HG03159 (cell line): ENCODE measurements around the gene KRTAP1-5.
"Not testable (repeated sequence)": the region's sequence is repeated elsewhere in the genome, so short reads cannot be mapped to it uniquely, and the experiment has no call there.

ENCODE experiments used
- ATAC-seq: cut with Tn5 transposase; IDR thresholded peaks from one replicate; pipeline ENCODE4 v1.9.1; 2021; ENCODE audit warnings: mild to moderate bottlenecking, moderate library complexity; ENCODE audit not compliant: unreplicated experiment

KRTAP1-5 gene

DNA sequence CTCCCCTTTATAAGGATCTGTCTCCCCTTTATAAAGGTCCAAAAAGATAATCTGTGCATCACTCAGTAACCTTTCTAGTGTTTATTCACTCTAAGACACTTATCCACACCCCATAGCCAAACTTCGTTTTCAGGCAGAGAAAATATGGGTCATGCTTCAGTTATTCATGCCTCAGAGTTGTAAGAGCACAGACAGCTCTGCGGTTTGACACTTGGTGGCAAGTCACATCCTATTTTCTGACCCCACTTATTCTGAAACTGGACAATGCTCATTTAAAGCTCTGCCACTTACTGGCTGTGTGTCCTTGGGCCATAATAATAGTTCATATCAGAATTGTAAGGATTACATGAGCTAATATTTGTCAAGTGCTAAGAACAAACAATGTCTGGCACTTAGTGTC is 22.1 kb upstream of the KRTAP1-5 start:
- no peak for ATAC-seq

DNA sequence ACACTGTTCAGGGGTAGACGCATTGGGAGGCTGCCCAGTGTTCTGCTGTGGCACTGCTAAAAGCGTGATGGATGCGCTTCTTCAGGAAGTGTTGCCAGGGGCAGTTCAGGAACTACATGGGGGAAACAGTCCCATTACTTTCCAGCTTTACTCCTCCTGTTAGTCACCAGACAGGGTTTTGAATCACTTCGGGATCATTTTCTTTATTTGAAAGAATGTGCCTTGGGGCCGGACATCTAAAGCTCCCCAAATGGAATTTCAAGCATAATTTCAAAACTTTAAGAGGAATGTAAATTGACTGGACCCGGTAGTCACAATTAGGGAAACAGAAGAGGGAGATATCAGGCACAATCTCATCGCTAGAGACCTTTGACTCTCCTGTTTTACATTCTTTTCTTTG is 21.4 kb upstream of the KRTAP1-5 start:
- no peak for ATAC-seq

DNA sequence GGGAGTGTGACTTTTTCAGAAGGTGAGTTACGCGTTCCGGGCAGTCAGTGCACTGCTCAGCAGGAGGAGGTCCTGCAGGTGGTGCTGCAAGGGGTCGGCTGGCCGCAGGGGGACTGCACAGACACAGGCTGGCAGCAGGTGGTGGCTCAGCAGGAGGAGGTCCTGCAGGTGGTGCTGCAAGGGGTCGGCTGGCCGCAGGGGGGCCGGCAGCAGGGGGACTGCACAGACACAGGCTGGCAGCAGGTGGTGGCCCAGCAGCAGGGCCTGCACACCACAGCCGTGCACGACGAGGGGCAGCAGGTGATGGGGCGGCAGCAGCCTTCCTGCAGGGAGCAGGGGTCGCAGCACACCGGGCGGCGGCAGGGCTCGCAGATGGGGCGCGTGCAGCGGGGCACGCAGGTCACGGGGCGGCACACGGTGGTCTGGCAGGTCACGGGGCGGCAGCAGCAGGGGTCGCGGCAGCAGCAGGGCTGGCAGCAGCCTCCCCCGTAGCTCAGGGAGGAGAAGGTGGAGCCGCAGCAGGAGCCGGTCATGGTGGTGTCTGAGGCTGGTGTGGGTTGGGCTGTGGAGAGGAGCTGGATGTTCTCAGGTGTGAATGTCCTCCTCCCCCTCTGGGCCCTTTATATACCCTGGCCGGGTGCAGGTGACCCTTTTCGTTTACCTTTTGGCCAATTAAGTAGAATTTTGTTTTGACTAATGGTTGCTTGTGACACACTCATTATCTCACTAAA is 19.9 kb upstream of the KRTAP1-5 start, which contains the start of gene KRTAP2-1:
Gene KRTAP2-1 (minus strand): TSS at position 582 of the 731 bp plus-strand sequence. CDS start 49 bp downstream, at position 533.
- not testable (repeated sequence) for ATAC-seq

DNA sequence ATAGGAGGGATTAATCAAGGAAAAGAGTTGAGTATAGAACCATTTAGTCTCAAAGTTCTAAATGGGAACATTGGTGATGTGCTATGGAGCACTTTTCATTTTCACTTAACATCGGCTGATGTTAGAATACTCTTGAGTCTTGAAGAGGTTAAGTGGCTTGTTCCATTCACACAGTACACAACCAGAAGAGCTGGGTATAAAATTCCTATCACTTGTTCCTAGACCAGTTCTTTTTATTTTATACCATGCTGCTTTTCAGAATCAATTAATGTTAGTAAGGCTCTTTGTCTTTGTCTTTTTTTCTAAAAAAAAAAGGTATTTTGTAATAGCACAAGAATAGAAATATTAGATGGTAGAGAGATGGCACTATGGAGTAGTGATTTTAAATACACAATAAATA is 15.9 kb upstream of the KRTAP1-5 start:
- ATAC-seq = no peak

DNA sequence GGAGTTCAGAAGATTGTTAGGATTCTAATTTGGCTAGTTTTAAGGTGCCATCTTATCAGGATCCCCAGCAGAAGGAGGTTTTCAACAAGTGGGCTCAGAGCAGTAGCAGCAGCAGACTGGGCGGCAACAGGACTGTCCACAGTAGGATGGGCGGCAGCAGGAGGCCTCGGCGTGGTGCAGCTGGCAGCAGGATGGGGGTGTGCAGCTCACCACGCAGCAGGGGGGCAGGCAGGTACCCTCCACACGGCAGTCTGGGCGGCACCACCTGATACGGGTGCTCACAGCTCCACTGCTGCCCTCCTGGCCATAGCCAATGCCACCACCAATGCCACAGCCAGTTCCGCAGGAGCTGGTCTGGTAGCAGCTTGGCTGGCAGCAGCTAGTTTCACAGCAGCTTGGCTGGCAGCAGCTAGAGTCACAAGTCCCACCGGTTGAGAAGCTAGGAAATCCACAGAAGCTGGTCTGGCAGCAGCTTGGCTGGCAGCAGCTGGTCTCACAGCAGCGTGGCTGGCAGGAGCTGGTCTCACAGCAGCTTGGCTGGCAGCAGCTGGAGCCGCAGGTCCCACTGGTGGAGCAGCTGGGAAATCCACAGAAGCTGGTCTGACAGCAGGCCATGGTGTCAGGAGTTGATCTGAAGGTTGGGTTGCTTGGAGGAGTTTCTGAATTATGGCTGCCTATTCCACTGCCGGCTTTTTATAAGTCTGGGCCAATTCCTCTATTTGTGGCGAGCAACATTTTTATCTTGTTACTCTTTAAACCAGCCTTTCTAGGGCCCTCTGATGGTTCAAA is 14.0 kb upstream of the KRTAP1-5 start, which contains the start of gene KRTAP1-1:
Gene KRTAP1-1 (minus strand): TSS at position 668 of the 789 bp plus-strand sequence. CDS start 53 bp downstream, at position 615.
- ATAC-seq = not testable (repeated sequence)

DNA sequence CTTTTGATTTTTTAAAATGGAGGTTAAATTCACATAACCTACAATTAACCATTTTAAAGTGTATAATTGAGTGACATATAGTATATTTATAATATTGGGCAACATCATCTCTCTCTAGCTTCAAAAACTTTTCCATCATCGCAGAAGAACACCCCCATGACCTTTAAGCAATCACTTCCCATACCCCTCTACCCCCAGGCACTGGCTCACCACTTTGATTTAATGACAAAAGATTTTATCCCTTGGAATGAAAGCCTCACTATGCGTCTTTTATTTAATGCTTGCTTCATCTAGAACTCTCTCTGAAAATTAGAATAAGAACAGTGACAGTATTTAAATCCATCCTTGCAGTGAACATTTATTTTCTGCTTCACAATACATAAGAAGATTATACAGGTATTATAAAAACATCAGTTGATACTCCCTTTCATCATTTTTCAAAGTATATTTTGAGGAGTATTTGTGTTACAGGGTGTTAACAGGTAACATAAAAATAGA is 10.9 kb upstream of the KRTAP1-5 start:
- no peak for ATAC-seq

DNA sequence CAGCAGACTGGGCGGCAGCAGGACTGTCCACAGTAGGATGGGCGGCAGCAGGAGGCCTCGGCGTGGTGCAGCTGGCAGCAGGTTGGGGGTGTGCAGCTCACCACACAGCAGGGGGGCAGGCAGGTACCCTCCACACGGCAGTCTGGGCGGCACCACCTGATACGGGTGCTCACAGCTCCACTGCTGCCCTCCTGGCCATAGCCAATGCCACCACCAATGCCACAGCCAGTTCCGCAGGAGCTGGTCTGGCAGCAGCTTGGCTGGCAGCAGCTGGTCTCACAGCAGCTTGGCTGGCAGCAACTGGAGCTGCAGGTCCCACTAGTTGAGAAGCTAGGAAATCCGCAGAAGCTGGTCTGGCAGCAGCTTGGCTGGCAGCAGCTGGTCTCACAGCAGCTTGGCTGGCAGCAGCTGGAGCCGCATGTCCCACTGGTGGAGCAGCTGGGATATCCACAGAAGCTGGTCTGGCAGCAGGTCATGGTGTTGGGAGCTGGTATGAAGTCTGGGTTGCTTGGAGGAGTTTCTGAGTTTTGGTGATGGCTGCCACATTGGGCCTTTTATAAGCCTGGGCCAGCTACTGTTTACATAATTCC is 7.4 kb upstream of the KRTAP1-5 start, which contains the start of gene KRTAP1-3:
Gene KRTAP1-3 (minus strand): TSS at position 529 of the 590 bp plus-strand sequence. CDS start 53 bp downstream, at position 476.
- ATAC-seq = not testable (repeated sequence)

DNA sequence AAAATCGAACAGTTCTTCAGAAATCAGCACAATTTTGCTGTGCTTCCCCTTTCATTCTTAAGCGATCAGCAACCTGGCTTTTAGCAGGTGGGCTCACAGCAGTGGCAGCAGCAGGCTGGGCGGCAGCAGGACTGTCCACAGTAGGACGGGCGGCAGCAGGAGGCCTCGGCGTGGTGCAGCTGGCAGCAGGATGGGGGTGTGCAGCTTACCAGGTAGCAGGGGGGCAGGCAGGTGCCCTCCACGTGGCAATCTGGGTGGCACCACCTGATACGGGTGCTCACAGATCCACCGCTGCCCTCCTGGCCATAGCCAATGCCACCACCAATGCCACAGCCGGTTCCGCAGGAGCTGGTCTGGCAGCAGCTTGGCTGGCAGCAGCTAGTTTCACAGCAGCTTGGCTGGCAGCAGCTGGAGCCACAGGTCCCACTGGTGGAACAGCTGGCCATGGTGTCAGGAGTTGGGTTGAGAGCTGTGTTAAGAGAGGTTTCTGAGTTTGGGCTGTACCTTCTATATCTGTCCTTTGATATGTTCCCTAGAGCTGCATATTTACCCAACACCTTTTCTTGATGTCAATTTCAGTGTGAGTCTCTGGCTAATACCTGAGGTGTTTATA is 2.7 kb upstream of the KRTAP1-5 start, which contains the start of gene KRTAP1-4:
Gene KRTAP1-4 (minus strand): TSS at position 563 of the 613 bp plus-strand sequence. CDS start 117 bp downstream, at position 446.
- no peak for ATAC-seq

DNA sequence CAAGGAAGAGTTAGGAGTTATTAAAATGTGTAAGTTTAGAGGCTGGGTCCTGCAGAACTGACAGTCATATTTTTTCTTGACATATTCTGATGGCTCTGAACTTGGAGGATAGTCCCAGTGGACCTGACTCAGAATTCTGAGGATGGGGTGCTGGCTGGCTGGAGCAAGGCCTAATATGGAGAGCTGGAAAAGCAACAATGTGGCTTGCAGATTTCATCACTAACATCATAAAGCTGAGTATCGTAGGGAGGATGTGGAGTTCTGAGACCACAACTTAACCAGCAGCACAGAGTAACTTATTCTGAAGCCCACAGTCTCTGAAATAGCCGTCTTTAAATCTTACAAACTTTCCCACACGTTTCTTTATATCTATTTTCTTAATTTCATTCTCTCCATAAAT is 2.3 kb downstream of the KRTAP1-5 start:
- ATAC-seq = no peak

DNA sequence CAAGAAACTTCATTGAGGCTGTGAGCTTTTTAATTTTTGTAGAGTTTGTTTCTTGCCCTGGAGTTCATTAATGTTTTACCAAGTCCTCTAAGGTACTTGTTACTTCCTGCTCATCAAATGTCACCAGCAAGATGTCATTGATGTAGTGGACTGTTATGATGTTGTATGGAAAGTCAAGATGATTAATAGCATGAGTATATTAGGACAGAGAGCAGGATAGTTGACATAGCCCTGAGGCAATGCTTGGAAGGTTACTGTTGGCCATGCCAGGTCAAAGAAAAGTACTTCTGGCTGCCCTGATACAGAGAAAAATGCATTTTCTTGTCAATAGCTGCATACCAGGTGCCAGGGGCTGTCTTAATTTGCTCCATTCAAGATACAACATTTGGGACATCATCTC is 6.7 kb downstream of the KRTAP1-5 start:
- no peak for ATAC-seq

DNA sequence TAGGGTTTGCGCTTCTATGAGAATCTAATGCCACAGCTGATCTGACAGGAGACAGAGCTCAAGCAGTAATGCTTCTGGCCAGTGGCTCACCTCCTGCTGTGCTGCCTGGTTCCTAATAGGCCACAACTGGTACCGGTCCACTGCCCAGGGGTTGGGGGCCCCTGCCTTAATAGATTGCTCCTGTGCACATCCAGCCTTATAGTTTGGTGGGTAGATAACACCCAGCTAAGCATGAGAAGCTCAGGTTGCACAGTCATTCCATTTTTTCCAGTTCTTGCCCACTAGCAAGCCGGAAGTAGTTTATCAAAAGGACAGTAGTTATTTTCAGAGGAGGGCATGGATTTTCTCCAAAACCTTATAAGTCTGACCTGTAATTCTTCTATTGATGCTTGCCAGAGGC is 7.6 kb downstream of the KRTAP1-5 start:
- ATAC-seq = no peak

DNA sequence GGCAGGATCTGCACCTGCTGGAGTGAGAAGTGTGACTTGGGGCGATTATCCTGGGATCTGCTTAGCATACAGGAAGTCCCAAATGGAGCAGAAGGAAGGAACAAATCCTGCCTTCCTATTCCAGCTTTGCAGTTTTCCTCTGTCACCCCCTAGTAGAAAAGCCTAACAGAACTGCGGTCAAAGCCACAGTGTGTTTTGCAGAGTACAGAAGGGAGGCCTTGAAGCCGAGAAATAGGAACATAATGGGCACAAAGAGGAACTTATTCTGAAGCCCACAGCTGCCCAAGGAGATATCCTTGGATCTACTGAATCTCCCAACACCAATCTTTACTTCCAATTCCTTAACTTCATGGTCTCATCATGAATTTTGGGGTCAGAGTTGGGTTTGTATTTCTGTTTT is 8.5 kb downstream of the KRTAP1-5 start:
- no peak for ATAC-seq

DNA sequence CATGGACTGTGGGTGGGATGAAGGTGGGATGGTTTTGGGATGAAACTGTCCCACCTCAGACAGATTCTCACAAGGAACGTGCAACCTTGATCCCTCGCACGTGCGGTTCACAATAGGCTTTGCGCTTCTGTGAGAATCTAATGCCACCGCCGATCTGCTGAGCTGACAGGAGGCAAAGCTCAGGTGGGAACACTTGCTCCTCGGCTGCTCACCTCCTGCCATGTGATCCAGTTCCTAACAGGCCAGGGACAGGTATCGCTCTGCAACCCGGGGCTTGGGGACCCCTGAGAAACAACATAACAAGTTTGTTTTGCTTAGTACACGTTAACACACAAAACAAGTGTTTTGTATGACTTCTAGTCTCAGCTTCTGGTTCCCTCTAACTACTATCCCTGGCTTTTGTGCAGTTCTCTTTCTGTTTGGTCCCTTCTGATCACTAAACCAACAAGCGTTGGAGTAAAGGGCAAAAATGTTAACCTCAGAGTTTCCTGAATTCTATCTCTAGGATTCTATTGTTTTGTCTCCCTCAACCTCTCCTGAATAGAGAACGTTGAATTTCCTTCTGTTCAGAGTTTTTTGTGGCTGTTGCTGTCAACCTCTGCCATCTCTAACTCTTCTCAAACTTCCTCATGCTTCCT is 10.3 kb downstream of the KRTAP1-5 start:
- no peak for ATAC-seq

DNA sequence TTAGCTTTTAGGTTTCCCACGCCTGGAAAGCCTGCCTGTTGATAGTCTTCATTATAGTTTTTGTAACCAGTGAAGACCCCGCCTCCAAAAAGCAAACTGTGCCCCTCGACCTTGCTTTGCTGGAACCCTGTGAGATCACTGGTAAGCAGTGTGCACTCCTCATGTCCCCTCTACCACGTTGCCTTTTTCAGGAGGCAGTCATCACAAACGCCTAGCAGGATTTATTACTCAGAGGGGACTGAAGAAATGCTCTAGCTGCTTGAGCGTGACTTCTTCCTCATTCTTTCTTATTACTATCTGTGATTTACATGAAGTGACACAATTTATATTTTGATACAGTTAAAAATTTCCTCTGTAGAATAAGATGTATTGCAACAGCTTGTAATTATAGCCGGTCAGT is 11.6 kb downstream of the KRTAP1-5 start:
- ATAC-seq = no peak

DNA sequence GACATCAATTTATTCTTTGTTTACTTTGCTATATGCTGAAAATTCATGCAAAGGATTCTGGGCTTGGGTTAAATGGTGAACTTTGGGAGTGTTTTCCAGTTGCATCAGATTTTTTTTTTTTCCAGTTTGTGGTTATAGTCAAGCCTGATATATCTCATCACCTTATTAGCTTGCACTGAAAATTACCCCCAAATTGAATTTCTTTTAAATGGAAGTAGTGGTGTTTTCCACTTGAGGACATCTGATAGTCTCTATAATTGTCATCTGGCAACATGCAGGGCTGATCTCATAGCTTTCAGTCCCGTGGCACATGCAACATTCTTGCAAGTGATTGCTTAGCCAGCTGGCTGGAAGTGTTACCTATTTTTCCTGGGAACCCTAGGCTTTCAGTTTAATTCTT is 13.4 kb downstream of the KRTAP1-5 start:
- ATAC-seq = no peak

DNA sequence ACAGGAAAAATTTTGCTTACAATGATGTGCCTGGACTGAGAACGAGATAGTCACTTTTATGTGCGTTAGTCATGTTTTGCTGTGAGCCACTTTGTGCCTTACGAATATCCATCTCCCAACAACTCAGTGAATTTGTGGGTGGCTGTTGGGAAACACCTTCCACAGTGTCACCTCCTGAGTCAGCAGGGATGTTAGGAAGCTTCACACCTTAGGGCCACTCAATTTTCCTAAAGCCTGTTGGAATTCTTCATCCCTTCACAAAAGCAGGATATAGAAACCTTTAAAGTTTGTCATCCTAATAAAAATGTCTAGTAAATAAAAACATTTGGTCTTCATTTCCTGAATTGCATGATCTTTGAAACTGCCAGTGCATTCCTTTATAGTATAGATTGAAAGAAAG is 13.8 kb downstream of the KRTAP1-5 start:
- ATAC-seq = no peak

DNA sequence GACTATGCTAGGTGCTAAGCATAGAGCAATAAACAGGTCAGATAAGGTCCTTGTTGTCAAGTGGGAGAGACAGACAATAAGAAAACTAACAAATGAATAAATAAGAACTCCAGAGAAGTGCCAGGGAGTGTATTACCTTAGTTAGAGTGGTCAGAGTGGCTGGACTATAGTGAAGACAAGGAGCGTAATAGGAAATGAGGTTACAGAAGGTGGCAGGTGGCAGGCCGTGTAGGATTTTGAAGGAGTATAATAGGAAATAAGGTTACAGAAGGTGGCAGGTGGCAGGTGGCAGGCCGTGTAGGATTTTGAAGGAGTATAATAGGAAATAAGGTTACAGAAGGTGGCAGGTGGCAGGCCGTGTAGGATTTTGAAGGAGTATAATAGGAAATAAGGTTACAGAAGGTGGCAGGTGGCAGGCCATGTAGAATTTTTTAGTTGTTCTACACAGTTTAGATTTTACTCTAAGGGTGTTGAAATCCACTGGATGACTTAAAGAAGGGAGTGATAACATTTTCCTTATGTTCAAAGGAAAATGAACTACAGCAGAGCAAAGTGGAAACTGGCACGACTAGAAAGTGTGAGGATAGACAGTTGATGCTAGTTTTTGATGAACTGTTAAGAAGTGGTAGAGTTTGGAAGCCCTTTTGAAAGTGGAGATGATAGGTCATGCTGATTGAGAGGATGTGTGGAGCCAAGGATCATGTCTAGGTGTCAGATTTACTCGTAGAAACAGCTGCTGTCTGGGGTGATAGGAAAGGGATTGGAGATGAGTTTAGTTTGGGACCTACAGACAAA is 14.5 kb downstream of the KRTAP1-5 start:
- no peak for ATAC-seq

DNA sequence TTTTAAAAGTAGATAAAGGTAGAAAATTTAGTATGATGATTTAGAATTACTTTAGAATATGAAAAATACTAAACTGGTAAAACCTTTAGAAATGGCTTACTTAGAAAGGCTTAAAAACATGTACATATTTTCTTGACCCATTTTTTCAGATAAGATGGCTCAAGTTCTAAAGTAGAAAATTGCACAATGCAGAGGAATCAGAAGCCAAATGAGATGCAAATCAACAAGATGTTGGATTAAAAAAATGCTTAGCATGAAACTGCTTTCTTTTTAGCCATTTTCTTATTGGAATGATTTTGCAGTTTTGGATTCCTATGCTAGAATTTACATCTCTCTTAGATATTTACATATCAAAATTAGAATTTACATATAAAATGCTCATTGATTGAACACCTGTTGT is 16.6 kb downstream of the KRTAP1-5 start:
- no peak for ATAC-seq

DNA sequence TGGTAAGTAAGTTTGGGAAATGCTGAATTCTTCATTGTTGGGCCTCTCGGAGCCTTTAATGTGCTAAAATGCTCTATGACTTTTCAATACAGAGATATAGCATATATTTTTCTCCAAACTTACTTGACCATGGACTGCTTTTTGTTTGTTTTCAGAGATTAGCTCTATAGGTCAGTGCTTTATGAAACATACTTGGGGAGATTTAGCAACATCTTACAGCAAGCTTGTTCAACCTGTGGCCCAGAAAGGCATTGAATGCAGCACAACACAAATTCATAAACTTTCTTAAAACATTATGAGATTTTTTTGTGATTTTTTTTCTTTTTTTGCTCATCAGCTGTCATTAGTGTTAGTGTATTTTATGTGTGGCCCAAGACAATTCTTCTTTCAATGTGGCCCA is 17.1 kb downstream of the KRTAP1-5 start:
- ATAC-seq = no peak
